Right atrium auricular region (tissue), 2 donors: ENCODE measurements around the gene ACE2. TPM values are rescaled to one million over a fixed set of nuclear protein-coding genes. Genes with fewer than 3 reads are reported as not detected.

ENCODE experiments used
- DNase-seq: peaks from one replicate; pipeline ENCODE4 v3.0.0-alpha.2; 2019; ENCODE audit warnings: low spot score
- H3K27ac ChIP-seq, 2 donors: fragments of 200-600 bp; sonication (generic); 1 replicate in 1 of 2; 2 replicates in 1 of 2; pipeline ENCODE4 v1.5.1; 2016 to 2019
- H3K27me3 ChIP-seq, 2 donors: fragments of 200-600 bp; sonication (generic); one replicate each; pipeline versions ENCODE4 v1.5.1 to v1.6.0; 2017 to 2019
- H3K36me3 ChIP-seq: fragments of 200-600 bp; sonication (generic); one replicate; pipeline ENCODE4 v1.5.1; 2016
- H3K4me1 ChIP-seq, 2 donors: fragments of 200-600 bp; sonication (generic); one replicate each; pipeline versions ENCODE4 v1.5.1 to v1.6.0; 2017 to 2019
- H3K4me3 ChIP-seq, 2 donors: fragments of 200-600 bp; sonication (generic); 1 replicate in 1 of 2; 2 replicates in 1 of 2; pipeline ENCODE4 v1.5.1; 2017 to 2019; ENCODE audit warnings: mild to moderate bottlenecking in 1 of 2, moderate library complexity in 1 of 2
- H3K9me3 ChIP-seq, 2 donors: fragments of 200-600 bp; sonication (generic); one replicate each; pipeline ENCODE4 v1.5.1; 2019
- CTCF ChIP-seq, 2 donors: fragments of 200-600 bp; sonication (generic); IDR thresholded peaks; one replicate each; pipeline ENCODE4 v1.5.1; 2019; ENCODE audit warnings: antibody characterized with exemption in 2 of 2
- total RNA-seq, 2 donors: library from RNA; depleted of rRNA; stranded (reverse); fragments of >200 nt; gene quantifications; one replicate each; pipeline ENCODE4 v1.1.0, GENCODE V29; 2016

The ACE2 gene
- total RNA-seq, 2 donors from 2014 or later, result 15.2 to 26.1 TPM

GRCh38 chrX:15576019-15576418 is 24.7 kb downstream of the ACE2 start:
- Histone ChIP-seq H3K4me1 (peaks cover 0 to 7% of the 10 kb centered on the region in 2 donors), H3K27me3 (no peaks in the 10 kb centered on the region), H3K4me3 (no peak overlapping the region), H3K27ac (no peak overlapping the region), H3K9me3 (no peaks in the 10 kb centered on the region), H3K36me3 (peaks cover 4% of the 10 kb centered on the region)
- no peak for TF ChIP-seq CTCF (IDR thresholded peaks at IDR 0.05)
- no peak for DNase-seq

- Histone ChIP-seq H3K27ac (no peak overlapping the region), H3K4me3 (no peak overlapping the region), H3K4me1 (no peaks in the 10 kb centered on the region), H3K36me3 (peaks cover 4% of the 10 kb centered on the region), H3K9me3 (no peaks in the 10 kb centered on the region), H3K27me3 (no peaks in the 10 kb centered on the region)
- DNase-seq, result no peak
- TF ChIP-seq CTCF (IDR thresholded peaks at IDR 0.05), result no peak
Observed at GRCh38 chrX:15574017-15574416, 26.7 kb downstream of the ACE2 start.

DNA sequence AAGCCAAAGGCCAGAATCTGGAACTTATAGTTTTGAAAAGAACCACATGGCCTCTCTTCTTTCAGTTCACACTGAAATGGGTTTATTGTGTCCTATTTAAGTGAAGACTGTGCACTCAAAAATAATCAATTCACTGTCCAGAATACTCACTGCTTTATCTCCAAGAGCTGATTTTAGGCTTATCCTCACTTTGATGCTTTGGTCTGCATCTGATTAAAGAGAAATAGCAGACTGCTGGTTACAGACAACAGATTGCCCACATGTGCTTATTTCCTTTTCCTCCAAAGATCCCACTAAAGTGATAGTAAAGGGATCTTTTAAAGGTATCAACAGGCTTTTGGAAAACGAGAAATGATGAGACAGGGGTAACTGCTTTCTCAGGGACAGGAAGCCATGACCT is 30.6 kb downstream of the ACE2 start:
- Histone ChIP-seq H3K4me1 (no peaks in the 10 kb centered on the region), H3K4me3 (no peak overlapping the region), H3K27ac (no peak overlapping the region), H3K9me3 (no peaks in the 10 kb centered on the region), H3K36me3 (peaks cover 1% of the 10 kb centered on the region), H3K27me3 (no peaks in the 10 kb centered on the region)
- no peak for DNase-seq
- TF ChIP-seq CTCF (IDR thresholded peaks at IDR 0.05), result no peak

- Histone ChIP-seq H3K27ac (no peak overlapping the region), H3K4me1 (no peaks in the 10 kb centered on the region), H3K9me3 (no peaks in the 10 kb centered on the region), H3K36me3 (no peaks in the 10 kb centered on the region), H3K27me3 (no peaks in the 10 kb centered on the region), H3K4me3 (no peak overlapping the region)
- no peak for DNase-seq
- no peak for TF ChIP-seq CTCF (IDR thresholded peaks at IDR 0.05)
Observed at GRCh38 chrX:15567886-15568616, 32.7 kb downstream of the ACE2 start.

- Histone ChIP-seq H3K27me3 (no peaks in the 10 kb centered on the region), H3K9me3 (no peaks in the 10 kb centered on the region), H3K4me3 (no peak overlapping the region), H3K4me1 (no peaks in the 10 kb centered on the region), H3K27ac (no peak overlapping the region), H3K36me3 (no peaks in the 10 kb centered on the region)
- no peak for DNase-seq
- no peak for TF ChIP-seq CTCF (IDR thresholded peaks at IDR 0.05)
Observed at GRCh38 chrX:15567267-15567666, 33.5 kb downstream of the ACE2 start.

DNA sequence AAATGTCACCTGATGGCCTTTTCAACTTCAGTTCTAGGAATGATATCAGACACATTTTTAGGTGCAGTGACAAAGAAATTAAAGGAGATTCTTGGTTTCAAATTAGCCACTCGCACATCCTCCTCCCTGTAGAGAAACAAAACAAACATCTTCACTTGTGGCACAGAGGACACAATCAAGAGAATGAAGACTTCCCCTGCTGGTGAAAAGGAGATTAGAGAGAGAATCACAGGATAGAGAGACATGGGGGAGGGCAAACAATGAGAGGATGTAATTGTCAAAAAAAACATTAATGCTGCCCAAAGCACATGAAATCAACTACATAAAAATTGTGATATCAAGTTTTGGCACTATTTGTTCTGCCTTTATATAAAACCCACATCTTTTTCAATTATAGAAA is 34.5 kb downstream of the ACE2 start:
- Histone ChIP-seq H3K27ac (no peak overlapping the region), H3K4me3 (no peak overlapping the region), H3K4me1 (no peaks in the 10 kb centered on the region), H3K36me3 (no peaks in the 10 kb centered on the region), H3K9me3 (no peaks in the 10 kb centered on the region), H3K27me3 (no peaks in the 10 kb centered on the region)
- no peak for TF ChIP-seq CTCF (IDR thresholded peaks at IDR 0.05)
- no peak for DNase-seq
